PFSK-1 (cell line): ENCODE measurements around the gene NEDD4L.

Experiments
- FOXP2 ChIP-seq: optimal IDR thresholded peaks from 2 replicates; pipeline ENCODE3; 2011; ENCODE audit warnings: borderline replicate concordance, control low read depth, inconsistent platforms; ENCODE audit not compliant: insufficient read depth; ENCODE audit errors: extremely low read length, extremely low read depth
- POLR2AphosphoS5 ChIP-seq: IDR thresholded peaks from 2 replicates; pipeline ENCODE4 v1.6.1; 2012; ENCODE audit warnings: low read depth, mild to moderate bottlenecking, control low read depth, low read length, moderate library complexity
- REST ChIP-seq, 2 experiments: IDR thresholded peaks; 2 replicates each; pipeline versions ENCODE4 v1.6.1 to v1.8.0; 2011 to 2012; ENCODE audit warnings: low read depth in 2 of 2, low read length in 2 of 2, control low read depth in 1 of 2, inconsistent platforms in 1 of 2, mild to moderate bottlenecking in 1 of 2, moderate library complexity in 1 of 2; ENCODE audit not compliant: insufficient read depth in 1 of 2
- SIN3A ChIP-seq: IDR thresholded peaks from 2 replicates; pipeline ENCODE4 v1.6.1; 2012; ENCODE audit warnings: mild to moderate bottlenecking, low read length, moderate library complexity, borderline replicate concordance; ENCODE audit not compliant: insufficient read depth
- TAF1 ChIP-seq: IDR thresholded peaks from 2 replicates; pipeline ENCODE4 v1.6.1; 2012; ENCODE audit warnings: low read length, control low read depth, borderline replicate concordance; ENCODE audit not compliant: insufficient read depth

- no peak for TF ChIP-seq REST (IDR thresholded peaks at IDR 0.05; ENCODE audit: insufficient read depth in 1 of 2, low read depth in 2 of 2, low read length in 2 of 2)
- no peak for TF ChIP-seq TAF1
- TF ChIP-seq POLR2AphosphoS5: no peak
- no peak for TF ChIP-seq FOXP2
- no peak for TF ChIP-seq SIN3A
Measured at GRCh38 chr18:58215011-58215410, 171.0 kb downstream of the NEDD4L start.
